Parathyroid adenoma (tissue), 2 donors: ENCODE data around the gene TCAIM.

Experiments
- H2AFZ ChIP-seq: fragments of 300-600 bp; sonication (generic); one replicate; pipeline ENCODE4 v1.7.0; 2017; ENCODE audit warnings: antibody characterized with exemption, mild to moderate bottlenecking
- H3K27ac ChIP-seq: fragments of 300-600 bp; sonication (generic); one replicate; pipeline ENCODE4 v1.7.0; 2017
- H3K27me3 ChIP-seq: fragments of 300-600 bp; sonication (generic); one replicate; pipeline ENCODE4 v1.7.0; 2017; ENCODE audit warnings: low read length; ENCODE audit not compliant: control insufficient read depth, insufficient read depth
- H3K36me3 ChIP-seq: fragments of 300-600 bp; sonication (generic); one replicate; pipeline ENCODE4 v1.7.0; 2017; ENCODE audit warnings: low read length; ENCODE audit not compliant: control insufficient read depth, insufficient read depth
- H3K4me1 ChIP-seq: fragments of 300-600 bp; sonication (generic); one replicate; pipeline ENCODE4 v1.7.0; 2017; ENCODE audit warnings: control low read depth
- H3K4me2 ChIP-seq: fragments of 300-600 bp; sonication (generic); one replicate; pipeline ENCODE4 v1.7.0; 2017; ENCODE audit warnings: low read length
- H3K4me3 ChIP-seq: fragments of 300-600 bp; sonication (generic); one replicate; pipeline ENCODE4 v1.7.0; 2017; ENCODE audit warnings: low read depth, low read length
- H3K79me2 ChIP-seq: fragments of 300-600 bp; sonication (generic); one replicate; pipeline ENCODE4 v1.7.0; 2017; ENCODE audit warnings: control low read depth
- H3K9ac ChIP-seq: fragments of 300-600 bp; sonication (generic); one replicate; pipeline ENCODE4 v1.7.0; 2017; ENCODE audit warnings: mild to moderate bottlenecking
- H3K9me3 ChIP-seq: fragments of 300-600 bp; sonication (generic); one replicate; pipeline ENCODE4 v1.7.0; 2017; ENCODE audit warnings: low read length; ENCODE audit not compliant: control insufficient read depth
- TF ChIP-seq, protein P1 (sequence below): fragments of 300-600 bp; sonication (generic); IDR thresholded peaks from one replicate; pipeline ENCODE4 v1.7.0; 2017; ENCODE audit warnings: antibody characterized with exemption, mild to moderate bottlenecking
- donor health status: primary hyperparathyroidism.

The TCAIM gene

GRCh38 chr3:44323341-44323955, 15.1 kb upstream of the TCAIM start:
- H3K27ac ChIP-seq = no peak overlapping the region
- H3K9me3 ChIP-seq = no peaks in the 10 kb centered on the region
- H3K27me3 ChIP-seq = no peaks in the 10 kb centered on the region
- H2AFZ ChIP-seq = no peak overlapping the region
- TF ChIP-seq, protein P1, sequence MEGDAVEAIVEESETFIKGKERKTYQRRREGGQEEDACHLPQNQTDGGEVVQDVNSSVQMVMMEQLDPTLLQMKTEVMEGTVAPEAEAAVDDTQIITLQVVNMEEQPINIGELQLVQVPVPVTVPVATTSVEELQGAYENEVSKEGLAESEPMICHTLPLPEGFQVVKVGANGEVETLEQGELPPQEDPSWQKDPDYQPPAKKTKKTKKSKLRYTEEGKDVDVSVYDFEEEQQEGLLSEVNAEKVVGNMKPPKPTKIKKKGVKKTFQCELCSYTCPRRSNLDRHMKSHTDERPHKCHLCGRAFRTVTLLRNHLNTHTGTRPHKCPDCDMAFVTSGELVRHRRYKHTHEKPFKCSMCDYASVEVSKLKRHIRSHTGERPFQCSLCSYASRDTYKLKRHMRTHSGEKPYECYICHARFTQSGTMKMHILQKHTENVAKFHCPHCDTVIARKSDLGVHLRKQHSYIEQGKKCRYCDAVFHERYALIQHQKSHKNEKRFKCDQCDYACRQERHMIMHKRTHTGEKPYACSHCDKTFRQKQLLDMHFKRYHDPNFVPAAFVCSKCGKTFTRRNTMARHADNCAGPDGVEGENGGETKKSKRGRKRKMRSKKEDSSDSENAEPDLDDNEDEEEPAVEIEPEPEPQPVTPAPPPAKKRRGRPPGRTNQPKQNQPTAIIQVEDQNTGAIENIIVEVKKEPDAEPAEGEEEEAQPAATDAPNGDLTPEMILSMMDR = peak; percentile 82
- H3K4me1 ChIP-seq = peaks cover 14% of the 10 kb centered on the region
- H3K79me2 ChIP-seq = no peaks in the 10 kb centered on the region
- no peak overlapping the region for H3K4me3 ChIP-seq
- no peak overlapping the region for H3K9ac ChIP-seq
- H3K4me2 ChIP-seq = no peak overlapping the region
- H3K36me3 ChIP-seq = no peaks in the 10 kb centered on the region

DNA sequence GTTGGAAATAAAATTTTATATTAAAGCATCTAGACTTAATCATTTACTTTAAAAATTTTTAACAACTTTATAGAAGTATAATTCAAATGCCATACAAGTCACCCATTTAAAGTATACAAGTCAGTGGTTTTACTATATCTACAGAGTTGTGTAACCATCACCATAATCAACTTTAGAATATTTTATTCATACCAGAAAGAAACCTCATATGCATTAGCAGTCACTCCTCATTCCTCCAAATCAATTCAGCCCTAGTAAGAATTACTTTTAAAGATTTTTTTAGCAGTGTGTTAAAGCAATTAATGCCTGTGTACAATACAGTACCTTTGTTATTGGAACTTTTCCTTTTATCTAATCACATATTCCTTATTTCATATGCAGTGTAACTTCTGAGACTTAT, 14.0 kb upstream of the TCAIM start:
- no peaks in the 10 kb centered on the region for H3K79me2 ChIP-seq
- no peak overlapping the region for H3K27ac ChIP-seq
- no peak overlapping the region for H3K4me2 ChIP-seq
- no peak overlapping the region for H3K4me3 ChIP-seq
- H3K27me3 ChIP-seq = no peaks in the 10 kb centered on the region
- peaks cover 14% of the 10 kb centered on the region for H3K4me1 ChIP-seq
- H3K36me3 ChIP-seq = no peaks in the 10 kb centered on the region
- TF ChIP-seq, protein P1 = no peak
- H3K9me3 ChIP-seq = no peaks in the 10 kb centered on the region
- H2AFZ ChIP-seq = no peak overlapping the region
- no peak overlapping the region for H3K9ac ChIP-seq

GRCh38 chr3:44326019-44326418, 12.5 kb upstream of the TCAIM start:
- no peak overlapping the region for H2AFZ ChIP-seq
- H3K4me1 ChIP-seq = peaks cover 11% of the 10 kb centered on the region
- no peak overlapping the region for H3K9ac ChIP-seq
- no peak overlapping the region for H3K4me2 ChIP-seq
- H3K27me3 ChIP-seq = no peaks in the 10 kb centered on the region
- no peaks in the 10 kb centered on the region for H3K9me3 ChIP-seq
- no peaks in the 10 kb centered on the region for H3K36me3 ChIP-seq
- H3K4me3 ChIP-seq = no peak overlapping the region
- no peaks in the 10 kb centered on the region for H3K79me2 ChIP-seq
- TF ChIP-seq, protein P1 = no peak
- no peak overlapping the region for H3K27ac ChIP-seq

DNA sequence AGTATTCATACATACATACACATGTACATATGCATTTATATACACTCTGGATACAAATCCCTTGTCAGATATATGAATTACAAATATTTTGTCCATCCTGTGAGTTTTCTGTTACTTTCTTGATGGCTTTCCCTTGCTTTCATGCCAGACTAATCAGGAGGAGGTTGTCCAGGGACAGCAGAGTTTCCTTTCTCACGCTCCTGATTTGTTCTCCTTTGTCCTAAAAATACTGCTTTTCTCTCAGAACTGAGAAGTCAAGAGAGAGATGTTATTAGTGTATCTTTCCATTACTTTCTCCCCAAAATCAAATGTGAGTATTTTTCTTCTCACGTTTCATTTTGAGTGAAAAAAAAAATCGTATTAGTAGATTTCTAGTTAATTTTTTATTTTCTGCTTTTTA, 12.1 kb upstream of the TCAIM start:
- Histone ChIP-seq H3K9ac (no peak overlapping the region), H3K27ac (no peak overlapping the region)

More for the DNA sequence above, 12.1 kb upstream of the TCAIM start:
- H3K27me3 ChIP-seq = no peaks in the 10 kb centered on the region
- no peak overlapping the region for H3K4me2 ChIP-seq
- no peaks in the 10 kb centered on the region for H3K36me3 ChIP-seq
- no peaks in the 10 kb centered on the region for H3K9me3 ChIP-seq
- peaks cover 6% of the 10 kb centered on the region for H3K4me1 ChIP-seq
- no peak overlapping the region for H2AFZ ChIP-seq
- TF ChIP-seq, protein P1 = no peak
- no peak overlapping the region for H3K4me3 ChIP-seq
- no peaks in the 10 kb centered on the region for H3K79me2 ChIP-seq
